Small intestine (tissue), 7 donors: ENCODE results near the gene WDR45B. TPM values are rescaled to one million over a fixed set of nuclear protein-coding genes. Genes with fewer than 3 reads are reported as not detected.

ENCODE experiments used
- DNase-seq, 2 donors: peaks; one replicate each; pipeline versions ENCODE4 v3.0.0 to v3.0.0-alpha.2; 2013
- FAIRE-seq: peaks from 2 replicates; lab custom pipeline; 2012; peaks lifted over from hg19 to GRCh38; lab: Jason Lieb, UNC
- H3K27ac ChIP-seq, 3 donors: one replicate each; pipeline ENCODE4 v1.5.1; 2013; ENCODE audit warnings: low read length in 2 of 3, mild to moderate bottlenecking in 2 of 3, control low read depth in 1 of 3, inconsistent platforms in 1 of 3, low read depth in 1 of 3, moderate library complexity in 1 of 3
- H3K27me3 ChIP-seq, 3 donors: one replicate each; pipeline ENCODE4 v1.6.1; 2013; ENCODE audit warnings: low read length in 3 of 3, inconsistent platforms in 1 of 3; ENCODE audit not compliant: control insufficient read depth in 3 of 3, insufficient read depth in 3 of 3
- H3K36me3 ChIP-seq, 3 donors: one replicate each; pipeline ENCODE4 v1.6.1; 2013; ENCODE audit warnings: low read length in 3 of 3, inconsistent platforms in 1 of 3, low read depth in 1 of 3, mild to moderate bottlenecking in 1 of 3, moderate library complexity in 1 of 3; ENCODE audit not compliant: control insufficient read depth in 3 of 3, insufficient read depth in 2 of 3
- H3K4me1 ChIP-seq, 3 donors: one replicate each; pipeline ENCODE4 v1.6.1; 2013; ENCODE audit warnings: low read length in 2 of 3, inconsistent platforms in 1 of 3, low read depth in 1 of 3, mild to moderate bottlenecking in 1 of 3, moderate library complexity in 1 of 3; ENCODE audit not compliant: control insufficient read depth in 3 of 3, insufficient read depth in 2 of 3
- H3K4me3 ChIP-seq, 3 donors: one replicate each; pipeline ENCODE4 v1.5.1; 2013; ENCODE audit warnings: low read length in 3 of 3, control low read depth in 1 of 3, inconsistent platforms in 1 of 3, low read depth in 1 of 3, mild to moderate bottlenecking in 1 of 3, moderate library complexity in 1 of 3
- H3K9me3 ChIP-seq, 2 donors: one replicate each; pipeline ENCODE4 v1.6.1; 2013; ENCODE audit warnings: low read depth in 1 of 2, low read length in 1 of 2; ENCODE audit not compliant: control insufficient read depth in 2 of 2, insufficient read depth in 1 of 2
- WGBS, 3 donors: extraction: QIAGEN DNeasy Blood & Tissue Kit; methylation state at CpG; one replicate each; pipeline ENCODE4 v1.1.7; 2013; 5-methylcytosine and 5-hydroxymethylcytosine counted together
- polyA plus RNA-seq, 4 donors: library from polyadenylated mRNA; stranded (reverse) in 3 of 4; unstranded in 1 of 4; fragments of 200-250 nt in 3 of 4; fragments of 120-200 nt in 1 of 4; gene quantifications; one replicate each; pipeline versions ENCODE4 v1.2.1 to v1.2.3, GENCODE V29; 2013
- donor health status: healthy with polysubstance abuse.
- donor health status: control.
- donor health status: control.
- donor health status: Bipolar disorder and iron deficiency.
- donor health status: healthy.

Gene WDR45B
- polyA plus RNA-seq, 4 donors = 60.4 to 69.7 (median 66.3) TPM

GRCh38 chr17:82691714-82692113, 43.5 kb upstream of the WDR45B start:
- H3K36me3 ChIP-seq = peaks cover 0 to 41% (median 0%) of the 10 kb centered on the region in 3 donors
- peaks cover 0 to 20% of the 10 kb centered on the region in 2 donors for H3K9me3 ChIP-seq
- 91 to 92% (median 91%) methylated on average over 11 to 14 of the region's 17 CpGs for WGBS, 3 donors
- H3K27me3 ChIP-seq = no peaks in the 10 kb centered on the region
- no peak for DNase-seq
- H3K4me1 ChIP-seq = peaks cover 0 to 4% (median 3%) of the 10 kb centered on the region in 3 donors
- no peak overlapping the region for H3K4me3 ChIP-seq
- no peak for FAIRE-seq
- no peak overlapping the region for H3K27ac ChIP-seq

GRCh38 chr17:82690786-82691489, 42.7 kb upstream of the WDR45B start:
- WGBS, 3 donors = 33 to 67% (median 65%) methylated on average over 18 of the region's 18 CpGs
- H3K36me3 ChIP-seq = peaks cover 0 to 42% (median 0%) of the 10 kb centered on the region in 3 donors
- H3K27me3 ChIP-seq = no peaks in the 10 kb centered on the region
- DNase-seq = no peak
- no peak overlapping the region for H3K4me3 ChIP-seq
- no peak overlapping the region for H3K27ac ChIP-seq
- FAIRE-seq = no peak
- peaks cover 0 to 13% of the 10 kb centered on the region in 2 donors for H3K9me3 ChIP-seq
- peaks cover 0 to 6% (median 4%) of the 10 kb centered on the region in 3 donors for H3K4me1 ChIP-seq

GRCh38 chr17:82689077-82689476, 40.8 kb upstream of the WDR45B start:
- Histone ChIP-seq H3K4me3 (no peak overlapping the region), H3K9me3 (peaks cover 0 to under 1% of the 10 kb centered on the region in 2 donors), H3K27me3 (no peaks in the 10 kb centered on the region), H3K4me1 (peaks cover 0 to 10% (median 6%) of the 10 kb centered on the region in 3 donors), H3K36me3 (peaks cover 0 to 40% (median 0%) of the 10 kb centered on the region in 3 donors), H3K27ac (no peak overlapping the region)
- DNase-seq (no peak), FAIRE-seq (no peak)
- WGBS, 3 donors = 56 to 83% (median 66%) methylated on average over 8 of the region's 8 CpGs

- 81 to 90% (median 82%) methylated on average over 9 of the region's 9 CpGs for WGBS, 3 donors
- no peaks in the 10 kb centered on the region for H3K9me3 ChIP-seq
- no peak for FAIRE-seq
- H3K4me1 ChIP-seq = peaks cover 0 to 10% (median 6%) of the 10 kb centered on the region in 3 donors
- no peak for DNase-seq
- H3K4me3 ChIP-seq = no peak overlapping the region
- H3K27ac ChIP-seq = peak overlapping the region in 1 of 3 donors; percentile 82
- H3K36me3 ChIP-seq = peaks cover 0 to 42% (median 0%) of the 10 kb centered on the region in 3 donors
- no peaks in the 10 kb centered on the region for H3K27me3 ChIP-seq
These were observed 39.6 kb upstream of the WDR45B start for GRCh38 chr17:82687871-82688270.

- H3K4me1 ChIP-seq = peaks cover 0 to 10% (median 6%) of the 10 kb centered on the region in 3 donors
- H3K27me3 ChIP-seq = no peaks in the 10 kb centered on the region
- peaks cover 0 to 41% (median 0%) of the 10 kb centered on the region in 3 donors for H3K36me3 ChIP-seq
- 26 to 67% (median 32%) methylated on average over 10 of the region's 10 CpGs for WGBS, 3 donors
- no peak overlapping the region for H3K4me3 ChIP-seq
- DNase-seq (peak; percentile 45 to 82), FAIRE-seq (no peak)
- H3K27ac ChIP-seq = peak overlapping the region in 2 of 3 donors; percentile 61 to 82
- no peaks in the 10 kb centered on the region for H3K9me3 ChIP-seq
These were observed 39.2 kb upstream of the WDR45B start for GRCh38 chr17:82687375-82687861.

- 59 to 82% (median 72%) methylated on average over 19 of the region's 19 CpGs for WGBS, 3 donors
These were observed 38.4 kb upstream of the WDR45B start for GRCh38 chr17:82686366-82687324.

GRCh38 chr17:82685291-82685690, 37.0 kb upstream of the WDR45B start:
- peaks cover 0 to 4% of the 10 kb centered on the region in 2 donors for H3K9me3 ChIP-seq
- H3K27me3 ChIP-seq = no peaks in the 10 kb centered on the region
- H3K4me1 ChIP-seq = peaks cover 0 to 11% (median 6%) of the 10 kb centered on the region in 3 donors
- no peak overlapping the region for H3K27ac ChIP-seq
- H3K4me3 ChIP-seq = no peak overlapping the region
- no peak for DNase-seq
- H3K36me3 ChIP-seq = peaks cover 0 to 24% (median 0%) of the 10 kb centered on the region in 3 donors
- no peak for FAIRE-seq
- WGBS, 3 donors = 94 to 96% (median 95%) methylated on average over 12 of the region's 12 CpGs

More at GRCh38 chr17:82686366-82687324, 38.4 kb upstream of the WDR45B start:
- Histone ChIP-seq H3K9me3 (no peaks in the 10 kb centered on the region), H3K4me1 (peaks cover 0 to 10% (median 6%) of the 10 kb centered on the region in 3 donors), H3K27me3 (no peaks in the 10 kb centered on the region), H3K36me3 (peaks cover 0 to 37% (median 0%) of the 10 kb centered on the region in 3 donors), H3K27ac (peak overlapping the region in 2 of 3 donors; percentile 63 to 71), H3K4me3 (no peak overlapping the region)
- DNase-seq (no peak), FAIRE-seq (no peak)
